ENCODE measurements around the gene SNCB. TPM values are rescaled to one million over a fixed set of nuclear protein-coding genes. Genes with fewer than 3 reads are reported as not detected.
A peak's percentile ranks its signal among the peaks of the same experiment; 100 is the strongest.

The SNCB gene
- total and polyA plus RNA-seq, 11 donors, result 0.23 TPM; not detected in 10

- Histone ChIP-seq H3K27me3 (no peaks in the 10 kb centered on the region), H3K9me3 (no peaks in the 10 kb centered on the region), H3K27ac (peak within 1 kb of the TSS in 11 of 12 donors; percentile 54 to 88 (median 84)), H3K36me3 (no peaks in the 10 kb centered on the region), H3K4me1 (peaks cover 0 to 32% (median 14%) of the 10 kb centered on the region in 12 donors), H3K4me3 (peak within 1 kb of the TSS; percentile 43 to 96 (median 84))
- DNase-seq (peak; percentile 100), ATAC-seq (peak; percentile 98 to 100 (median 98))
- 0 to 1% (median 1%) methylated on average over 28 to 63 of the region's 63 CpGs for WGBS, 4 donors
- TF ChIP-seq POLR2A (IDR thresholded peaks at IDR 0.05) (peak; percentile 29 to 83), CTCF (IDR thresholded peaks at IDR 0.05) (peak in 8 of 12 donors; percentile 26 to 63 (median 40))
- intact Hi-C loops (cut with DNase I), result loop anchor here in 6 of 10 donors (2.0 to 10.0 kb wide), 4 partner anchors 72 to 282 kb away; partner anchors contain the start of genes ARL10 (in 1 of the 6) and KIAA1191 (in 1 of the 6)
These were observed 16.9 kb upstream of the SNCB start, which contains the start of gene TSPAN17 for GRCh38 chr5:176647030-176647842. TSPAN17 (plus strand) TSS chr5:176647484; CDS start chr5:176647616, 132 bp downstream.

GRCh38 chr5:176646707-176647029, 16.3 kb upstream of the SNCB start:
- no peaks in the 10 kb centered on the region for H3K9me3 ChIP-seq
- intact Hi-C loops (cut with DNase I), result loop anchor here in 6 of 10 donors (2.0 to 10.0 kb wide), 4 partner anchors 72 to 282 kb away; partner anchors contain the start of genes ARL10 (in 1 of the 6) and KIAA1191 (in 1 of the 6)
- no peaks in the 10 kb centered on the region for H3K36me3 ChIP-seq
- no peak for ATAC-seq
- peaks cover 0 to 32% (median 14%) of the 10 kb centered on the region in 12 donors for H3K4me1 ChIP-seq
- peak overlapping the region in 11 of 12 donors; percentile 53 to 88 (median 81) for H3K27ac ChIP-seq
- no peak for TF ChIP-seq CTCF (IDR thresholded peaks at IDR 0.05)
- no peak for TF ChIP-seq POLR2A (IDR thresholded peaks at IDR 0.05)
- 21 to 26% (median 23%) methylated on average over 8 to 11 of the region's 11 CpGs for WGBS, 4 donors
- no peaks in the 10 kb centered on the region for H3K27me3 ChIP-seq
- peak overlapping the region in 11 of 12 donors; percentile 26 to 96 (median 81) for H3K4me3 ChIP-seq
- no peak for DNase-seq

- TF ChIP-seq CTCF (IDR thresholded peaks at IDR 0.05) (no peak), POLR2A (IDR thresholded peaks at IDR 0.05) (no peak)
- DNase-seq (no peak), ATAC-seq (no peak)
- whole genome bisulfite sequencing, 4 donors, result 92 to 98% (median 96%) methylated on average over 6 to 7 of the region's 7 CpGs
- Histone ChIP-seq H3K9me3 (no peaks in the 10 kb centered on the region), H3K27me3 (no peaks in the 10 kb centered on the region), H3K4me3 (peak overlapping the region in 7 of 12 donors; percentile 54 to 96 (median 85)), H3K36me3 (no peaks in the 10 kb centered on the region), H3K4me1 (peaks cover 0 to 32% (median 14%) of the 10 kb centered on the region in 12 donors), H3K27ac (peak overlapping the region in 11 of 12 donors; percentile 53 to 88 (median 81))
- intact Hi-C loops (cut with DNase I), result loop anchor here in 6 of 10 donors (2.0 to 10.0 kb wide), 4 partner anchors 71 to 281 kb away; partner anchors contain the start of genes ARL10 (in 1 of the 6) and KIAA1191 (in 1 of the 6)
These were observed 15.8 kb upstream of the SNCB start for GRCh38 chr5:176646049-176646706.
